KMS-11 (cell line): Measurements from ENCODE around the gene AUTS2.

ENCODE experiments used
- H2AFZ ChIP-seq: fragments of 200-600 bp; sonication (generic); 2 replicates; pipeline ENCODE4 v1.6.1; 2016; ENCODE audit warnings: antibody characterized with exemption, mixed run types, low read depth
- H3K27ac ChIP-seq: fragments of 200-600 bp; sonication (generic); 2 replicates; pipeline ENCODE4 v1.6.1; 2016; ENCODE audit warnings: mild to moderate bottlenecking, mixed run types
- H3K27me3 ChIP-seq: fragments of 200-600 bp; sonication (generic); 2 replicates; pipeline ENCODE4 v1.6.1; 2017; ENCODE audit warnings: mild to moderate bottlenecking, low read depth, mixed run types, moderate library complexity; ENCODE audit not compliant: insufficient read depth
- H3K36me3 ChIP-seq: fragments of 200-600 bp; sonication (generic); 2 replicates; pipeline ENCODE4 v1.6.1; 2017; ENCODE audit warnings: mild to moderate bottlenecking, mixed run types; ENCODE audit not compliant: insufficient read depth
- H3K4me1 ChIP-seq: fragments of 200-600 bp; sonication (generic); 2 replicates; pipeline ENCODE4 v1.6.1; 2016; ENCODE audit warnings: mild to moderate bottlenecking, low read depth, mixed run types; ENCODE audit not compliant: poor library complexity, severe bottlenecking
- H3K4me2 ChIP-seq: fragments of 200-600 bp; sonication (generic); 2 replicates; pipeline ENCODE4 v1.7.0; 2016; ENCODE audit warnings: mild to moderate bottlenecking, mixed run types
- H3K4me3 ChIP-seq: fragments of 200-600 bp; sonication (generic); IDR thresholded peaks from 2 replicates; pipeline ENCODE4 v1.6.1; 2017; ENCODE audit warnings: low read depth, low read length, mixed read lengths; ENCODE audit not compliant: insufficient read depth
- H3K79me2 ChIP-seq: fragments of 200-600 bp; sonication (generic); 2 replicates; pipeline ENCODE4 v1.6.1; 2016; ENCODE audit warnings: low read depth, mixed run types; ENCODE audit not compliant: insufficient read depth
- H3K9ac ChIP-seq: fragments of 200-600 bp; sonication (generic); 2 replicates; pipeline ENCODE4 v1.6.1; 2016; ENCODE audit warnings: mild to moderate bottlenecking, mixed run types
- H4K20me1 ChIP-seq: fragments of 200-600 bp; sonication (generic); 2 replicates; pipeline ENCODE4 v1.6.1; 2016; ENCODE audit warnings: mild to moderate bottlenecking, mixed run types; ENCODE audit not compliant: insufficient read depth
- CTCF ChIP-seq: fragments of 200-600 bp; sonication (generic); conservative IDR thresholded peaks from 2 replicates; pipeline ENCODE4 v1.6.1; 2017; ENCODE audit warnings: low read depth, mild to moderate bottlenecking, antibody characterized with exemption, low read length, moderate library complexity, mixed read lengths

AUTS2 gene

GRCh38 chr7:69989551-69989950 is 391.3 kb downstream of the AUTS2 start:
- no peaks in the 10 kb centered on the region for H3K4me1 ChIP-seq
- no peaks in the 10 kb centered on the region for H3K79me2 ChIP-seq
- H3K27ac ChIP-seq: no peak overlapping the region
- TF ChIP-seq CTCF: no peak
- no peaks in the 10 kb centered on the region for H3K36me3 ChIP-seq
- H4K20me1 ChIP-seq: no peaks in the 10 kb centered on the region
- no peaks in the 10 kb centered on the region for H3K27me3 ChIP-seq
- no peak overlapping the region for H2AFZ ChIP-seq
- no peak overlapping the region for H3K9ac ChIP-seq
- no peak overlapping the region for H3K4me3 ChIP-seq
- H3K4me2 ChIP-seq: no peak overlapping the region

DNA sequence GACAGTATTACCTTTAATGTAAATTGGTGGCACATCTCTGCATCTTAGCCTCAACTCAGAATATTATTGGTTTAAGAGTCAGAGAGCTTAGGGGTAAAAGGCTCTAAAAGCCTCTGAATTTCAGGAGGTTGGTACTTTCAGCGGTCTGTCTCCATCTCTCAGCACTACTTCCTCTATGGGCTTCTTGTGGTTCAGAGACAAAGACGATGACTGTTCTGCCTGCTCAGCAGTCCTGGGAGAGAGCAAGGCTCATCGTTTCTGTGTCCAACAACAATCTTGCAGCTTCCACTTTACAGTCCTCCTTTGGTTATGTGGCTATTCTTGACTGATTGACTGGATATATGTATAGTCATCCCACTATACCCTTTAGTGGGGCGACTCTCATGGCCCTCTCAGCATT is 394.7 kb downstream of the AUTS2 start:
- Histone ChIP-seq H3K27ac (no peak overlapping the region), H3K27me3 (no peaks in the 10 kb centered on the region), H3K9ac (no peak overlapping the region), H3K4me2 (no peak overlapping the region), H3K4me1 (no peaks in the 10 kb centered on the region), H3K36me3 (no peaks in the 10 kb centered on the region), H3K79me2 (no peaks in the 10 kb centered on the region), H2AFZ (no peak overlapping the region), H4K20me1 (no peaks in the 10 kb centered on the region), H3K4me3 (no peak overlapping the region)
- TF ChIP-seq CTCF: no peak

GRCh38 chr7:69994218-69994617 is 395.9 kb downstream of the AUTS2 start:
- no peaks in the 10 kb centered on the region for H4K20me1 ChIP-seq
- no peak overlapping the region for H3K27ac ChIP-seq
- H3K4me2 ChIP-seq: no peak overlapping the region
- H2AFZ ChIP-seq: no peak overlapping the region
- H3K27me3 ChIP-seq: no peaks in the 10 kb centered on the region
- H3K4me3 ChIP-seq: no peak overlapping the region
- no peaks in the 10 kb centered on the region for H3K4me1 ChIP-seq
- no peaks in the 10 kb centered on the region for H3K79me2 ChIP-seq
- H3K9ac ChIP-seq: no peak overlapping the region
- H3K36me3 ChIP-seq: no peaks in the 10 kb centered on the region
- TF ChIP-seq CTCF: no peak

DNA sequence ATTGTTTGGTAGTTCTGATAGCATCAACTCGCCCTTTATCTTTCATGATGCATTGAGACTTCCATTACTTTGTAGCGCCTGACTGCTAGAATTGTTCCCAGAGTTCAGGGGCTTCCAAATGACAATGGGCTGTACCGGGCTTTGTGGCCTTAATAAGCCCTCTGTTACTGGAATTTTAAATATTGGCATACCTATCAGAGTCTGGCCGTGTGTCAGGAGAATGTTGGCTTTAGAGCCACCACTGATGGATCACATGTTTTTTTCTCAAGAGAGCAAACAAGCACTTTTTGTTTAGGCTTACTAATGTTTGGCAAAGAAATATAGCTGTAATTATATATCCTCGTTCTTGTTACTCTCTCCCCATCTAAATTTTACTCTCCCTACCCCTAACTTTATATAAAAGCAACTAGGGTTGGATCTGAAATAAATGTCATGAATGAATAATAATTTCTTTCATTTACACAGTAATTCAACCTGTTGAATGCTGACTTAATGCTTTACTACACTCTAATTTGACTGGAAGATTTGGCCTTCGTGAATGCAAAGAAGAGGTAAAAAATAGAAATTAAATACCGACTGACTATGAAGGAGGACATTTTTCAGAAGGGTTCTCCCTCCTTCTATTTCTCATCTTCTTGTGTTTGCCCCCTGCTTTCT is 396.7 kb downstream of the AUTS2 start:
- H3K79me2 ChIP-seq: no peaks in the 10 kb centered on the region
- no peak overlapping the region for H3K9ac ChIP-seq
- no peak for TF ChIP-seq CTCF
- no peak overlapping the region for H2AFZ ChIP-seq
- no peaks in the 10 kb centered on the region for H3K27me3 ChIP-seq
- H3K27ac ChIP-seq: no peak overlapping the region
- H3K4me1 ChIP-seq: no peaks in the 10 kb centered on the region
- no peaks in the 10 kb centered on the region for H4K20me1 ChIP-seq
- H3K36me3 ChIP-seq: no peaks in the 10 kb centered on the region
- H3K4me2 ChIP-seq: no peak overlapping the region
- H3K4me3 ChIP-seq: no peak overlapping the region
